HG03159 (cell line): ENCODE measurements around the gene RNF212.

Experiments
- ATAC-seq: cut with Tn5 transposase; IDR thresholded peaks from one replicate; pipeline ENCODE4 v1.9.1; 2021; ENCODE audit warnings: mild to moderate bottlenecking, moderate library complexity; ENCODE audit not compliant: unreplicated experiment

RNF212 gene

DNA sequence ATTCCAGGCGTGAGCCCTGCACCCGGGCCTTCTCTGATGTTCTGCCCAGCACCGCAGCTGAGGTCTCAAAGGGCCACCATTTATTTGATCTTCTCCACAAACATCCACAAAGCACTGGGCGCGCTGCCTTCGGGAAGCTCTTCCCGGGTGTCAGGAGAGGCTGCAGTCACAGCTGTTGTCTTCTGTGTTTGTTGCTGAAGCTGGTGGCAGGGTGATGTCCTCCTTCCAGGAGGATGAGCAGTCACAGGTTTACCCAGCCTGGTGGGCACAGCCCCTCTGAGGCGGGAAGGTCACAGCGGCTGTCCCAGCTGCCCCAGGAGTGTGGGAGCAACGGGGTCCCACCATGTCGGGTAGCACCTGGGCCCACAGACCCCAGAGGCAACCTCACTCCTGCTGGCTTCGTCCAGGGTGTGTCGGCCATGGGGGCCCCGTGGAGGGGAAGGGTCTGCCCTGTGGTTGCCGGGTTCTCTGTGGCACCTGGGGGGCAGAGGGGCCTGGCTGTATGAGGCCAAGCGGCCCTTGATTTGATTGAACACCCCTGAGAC is 74.3 kb downstream of the RNF212 start:
- no peak for ATAC-seq

DNA sequence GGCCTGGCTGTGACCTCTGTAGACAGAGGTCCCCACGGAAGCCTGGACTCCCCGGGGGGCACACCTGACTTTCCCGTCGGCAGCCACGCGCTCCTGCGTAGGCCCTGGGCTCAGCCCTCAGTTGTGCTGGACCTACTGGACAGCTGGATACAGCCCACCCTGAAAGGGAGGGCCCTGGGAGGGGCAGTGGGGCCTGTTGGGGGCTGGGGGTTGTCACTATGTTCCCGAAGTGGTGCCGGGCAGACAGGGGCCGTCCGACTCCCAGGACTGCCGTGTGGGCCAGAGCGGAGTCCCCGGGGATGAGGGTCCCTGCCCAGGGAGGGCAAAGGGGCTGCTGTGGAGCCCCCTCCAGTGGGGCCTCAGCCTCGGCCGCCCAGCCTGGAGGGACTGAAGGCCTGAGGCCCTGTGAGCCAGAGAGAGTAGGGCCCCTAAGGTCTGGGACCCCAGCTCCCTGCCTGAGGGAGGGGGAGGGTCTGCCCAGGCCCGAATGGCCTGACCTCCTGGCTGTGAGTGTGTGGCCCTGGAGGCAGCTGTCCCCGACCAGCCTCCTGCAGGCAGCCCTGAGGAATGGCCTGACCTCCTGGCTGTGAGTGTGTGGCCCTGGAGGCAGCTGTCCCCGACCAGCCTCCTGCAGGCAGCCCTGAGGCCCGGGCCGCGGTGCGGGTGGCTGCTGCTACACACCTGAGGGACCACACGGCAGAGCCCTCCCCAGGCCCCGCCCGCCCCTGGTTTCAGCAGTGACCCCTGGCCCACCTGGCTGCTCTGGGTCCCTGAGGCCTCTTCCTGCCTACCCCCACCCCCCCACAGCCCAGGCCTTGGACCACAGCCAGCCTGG is 76.2 kb downstream of the RNF212 start:
- no peak for ATAC-seq

DNA sequence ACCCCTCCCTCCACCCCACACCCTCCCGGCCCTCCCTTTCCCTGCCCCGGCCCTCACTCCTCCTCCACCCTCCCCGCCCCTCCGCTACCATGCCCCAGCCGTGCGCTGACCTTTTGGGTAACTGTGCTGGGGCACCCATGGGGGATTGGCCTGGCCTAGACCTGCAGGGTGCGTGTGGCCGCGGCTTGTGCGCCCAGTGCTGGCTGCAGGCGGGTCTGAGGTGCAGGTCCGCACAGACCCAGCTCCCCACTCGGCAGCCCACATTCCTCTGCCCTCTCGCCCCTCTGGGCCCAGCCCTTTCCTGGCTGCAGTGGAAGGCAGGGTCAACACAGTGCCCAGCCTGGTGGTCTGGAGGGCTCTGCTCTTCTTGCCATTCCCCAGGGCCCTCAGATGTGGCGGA is 77.3 kb downstream of the RNF212 start:
- no peak for ATAC-seq

DNA sequence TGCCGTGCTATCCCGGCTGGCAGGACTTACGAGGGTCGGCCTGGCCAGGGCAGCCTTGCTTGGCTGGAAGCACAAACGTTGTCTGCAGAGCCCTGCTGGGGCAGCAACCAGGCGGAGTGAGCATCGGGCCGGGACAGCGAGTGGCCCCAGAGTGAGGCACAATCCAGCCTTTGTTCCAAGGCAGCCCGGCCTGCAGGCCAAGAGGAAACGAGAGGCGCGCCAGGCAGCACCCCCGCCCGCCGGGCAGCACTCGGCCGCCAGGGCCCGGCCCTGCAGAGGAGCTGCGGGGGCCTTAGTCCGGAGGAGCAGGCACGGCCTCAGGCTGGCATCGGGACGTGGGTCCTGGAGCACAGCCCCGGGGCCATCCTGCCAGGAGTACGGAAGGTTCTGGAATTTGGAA is 77.9 kb downstream of the RNF212 start:
- no peak for ATAC-seq

DNA sequence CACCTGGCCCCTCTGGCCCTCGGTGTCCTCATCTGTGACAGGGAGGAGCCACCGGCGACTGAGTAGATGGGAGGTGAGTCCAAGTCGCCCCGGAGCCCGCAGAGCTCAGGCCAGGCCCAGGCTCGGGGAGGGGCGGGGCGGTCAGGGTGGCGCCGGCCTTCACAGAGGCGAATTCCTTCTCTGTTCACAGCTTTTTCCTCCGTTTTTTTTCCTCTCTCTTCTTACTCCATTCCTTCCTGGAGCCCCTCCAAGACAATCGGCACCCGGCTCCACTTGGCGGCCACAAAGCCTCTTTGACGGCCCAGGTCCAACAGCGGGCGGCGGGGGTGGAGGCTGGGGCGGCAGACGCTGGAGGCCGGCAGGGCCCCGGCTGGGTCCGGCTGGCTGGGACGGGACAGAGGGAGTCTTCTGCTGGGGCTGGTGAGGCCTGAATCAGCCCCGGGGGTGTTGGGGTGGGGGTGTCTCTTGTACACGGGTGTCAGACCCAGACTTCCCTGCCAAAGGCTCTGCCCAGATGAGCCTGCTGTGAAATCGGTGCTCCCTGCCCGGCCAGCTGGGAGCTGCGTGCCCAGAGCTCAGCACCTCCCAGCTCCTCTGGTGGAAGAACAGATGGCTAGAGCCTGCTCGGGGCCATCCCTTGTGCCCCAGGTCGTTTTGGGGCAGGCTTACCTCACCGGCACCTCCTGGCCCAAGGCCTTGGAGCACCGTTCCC is 79.4 kb downstream of the RNF212 start:
- ATAC-seq = no peak

DNA sequence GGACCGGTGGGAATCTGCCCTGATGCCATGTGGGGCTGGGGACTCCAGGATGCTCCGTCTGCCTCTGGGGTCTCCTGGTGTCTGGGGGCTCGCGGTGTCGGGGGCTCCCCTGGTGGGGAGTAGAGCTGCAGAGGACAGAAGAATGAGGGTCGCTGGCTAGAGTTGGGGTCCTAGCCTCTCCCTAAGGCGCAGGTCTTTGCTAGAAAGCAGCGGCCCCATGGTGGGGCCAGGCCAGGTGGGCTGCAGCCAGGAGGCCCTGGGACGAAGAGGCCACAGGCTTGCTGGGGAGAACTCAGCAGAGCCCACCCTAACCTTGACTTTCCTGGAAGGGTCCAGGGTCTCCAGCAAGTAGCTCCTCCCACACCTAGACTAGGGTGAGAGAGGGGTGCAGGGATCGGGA is 80.5 kb downstream of the RNF212 start:
- ATAC-seq = no peak

DNA sequence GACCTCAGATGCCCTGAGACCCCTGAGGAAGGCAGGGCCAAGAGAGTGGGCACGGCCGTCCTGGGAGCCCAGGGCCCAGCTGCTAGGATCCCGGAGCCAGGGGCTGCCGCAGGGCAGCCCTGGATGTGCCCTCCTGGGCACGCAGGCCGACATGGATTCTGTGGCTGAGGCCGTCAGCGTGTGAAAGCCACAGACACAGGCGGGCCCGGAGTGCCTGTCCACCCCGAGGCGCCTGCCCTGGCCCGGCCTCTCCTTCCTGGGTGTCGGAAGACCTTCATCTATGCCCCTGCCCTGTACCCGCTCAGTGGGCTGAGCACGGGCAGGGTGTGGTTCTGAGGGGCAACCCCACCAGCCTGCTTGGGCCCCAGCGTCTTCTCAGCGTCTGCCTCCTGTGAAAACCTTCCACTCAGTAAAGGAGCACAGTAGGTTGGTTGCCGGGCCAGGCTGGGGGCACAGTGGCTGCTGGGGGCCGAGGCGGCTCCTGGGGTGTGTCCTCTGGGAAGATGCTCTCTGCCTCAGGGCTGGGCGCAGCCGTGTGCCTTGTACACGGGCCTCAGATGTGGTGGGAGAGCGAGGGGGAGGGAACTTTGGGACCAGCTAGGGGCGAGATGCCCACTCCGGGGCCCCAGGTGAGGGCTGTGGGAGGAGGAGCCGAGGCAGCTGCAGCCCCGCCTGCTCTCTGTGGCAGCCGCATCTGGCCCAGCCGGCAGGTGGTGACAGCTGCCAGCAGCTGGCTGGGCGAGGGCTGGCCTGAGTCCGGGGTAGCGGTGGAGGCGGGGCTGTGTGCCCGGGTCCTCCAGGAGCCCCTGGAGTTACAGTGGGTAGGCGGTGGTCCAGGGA is 81.2 kb downstream of the RNF212 start:
- ATAC-seq = no peak

DNA sequence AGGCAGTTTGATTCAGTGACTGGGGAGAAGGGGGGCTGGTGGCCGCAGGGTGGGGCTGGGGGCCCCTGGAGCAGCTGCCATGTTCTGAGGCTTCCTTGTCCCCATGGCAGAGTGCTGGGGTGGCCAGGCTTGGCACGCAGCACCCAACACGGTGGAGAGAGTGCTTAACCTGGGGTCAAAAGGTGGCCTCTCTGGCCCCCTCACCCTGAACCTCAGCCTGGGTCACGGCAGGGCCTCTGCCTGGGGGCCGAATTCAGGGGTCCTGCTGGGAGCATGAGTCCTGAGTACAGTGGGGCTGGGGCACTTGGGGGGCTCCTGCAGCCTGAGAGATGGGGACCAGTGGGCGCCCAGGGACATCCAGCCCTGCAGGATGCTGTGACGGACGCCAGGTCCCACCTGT is 82.0 kb downstream of the RNF212 start:
- no peak for ATAC-seq

DNA sequence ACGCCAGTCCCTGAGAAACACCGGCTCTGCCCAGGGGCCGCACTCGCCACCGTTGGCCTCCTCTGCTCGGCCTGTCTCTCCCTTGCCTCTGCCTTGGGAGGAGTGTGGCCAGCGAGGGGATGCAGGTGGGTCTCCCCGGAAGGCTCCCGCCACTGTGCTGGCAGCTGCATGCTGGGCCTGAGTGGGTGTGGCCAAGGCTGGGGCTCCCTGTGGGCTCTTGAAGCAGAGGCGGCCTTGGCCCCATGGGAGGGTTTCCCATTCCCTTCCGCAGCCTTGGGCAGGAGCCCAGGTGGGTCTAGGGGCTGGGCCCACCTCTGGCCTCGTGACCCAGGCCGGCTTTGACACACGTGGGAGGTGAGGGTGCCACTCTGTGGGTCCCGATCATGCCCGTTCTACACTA is 82.8 kb downstream of the RNF212 start:
- no peak for ATAC-seq

DNA sequence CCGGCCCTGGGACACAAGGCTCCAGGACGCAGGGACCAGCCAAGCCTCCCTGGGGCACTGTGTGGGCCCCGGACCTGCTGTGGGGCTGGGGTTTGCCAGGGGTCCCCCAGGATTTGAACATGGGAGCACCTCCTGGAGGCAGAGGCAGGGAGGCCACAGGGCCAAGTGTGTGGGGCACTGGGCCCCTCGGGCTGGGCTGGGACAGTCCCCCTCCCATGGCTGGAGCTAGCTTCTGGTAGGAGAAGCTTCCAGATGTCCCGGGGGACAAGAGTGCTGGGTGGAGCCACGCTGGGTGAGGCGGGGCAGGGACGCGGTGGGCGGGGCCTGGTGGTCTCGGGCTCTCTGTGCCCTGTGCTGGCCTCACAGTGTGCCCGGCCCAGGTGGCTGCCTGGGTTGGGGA is 83.3 kb downstream of the RNF212 start:
- ATAC-seq = no peak

DNA sequence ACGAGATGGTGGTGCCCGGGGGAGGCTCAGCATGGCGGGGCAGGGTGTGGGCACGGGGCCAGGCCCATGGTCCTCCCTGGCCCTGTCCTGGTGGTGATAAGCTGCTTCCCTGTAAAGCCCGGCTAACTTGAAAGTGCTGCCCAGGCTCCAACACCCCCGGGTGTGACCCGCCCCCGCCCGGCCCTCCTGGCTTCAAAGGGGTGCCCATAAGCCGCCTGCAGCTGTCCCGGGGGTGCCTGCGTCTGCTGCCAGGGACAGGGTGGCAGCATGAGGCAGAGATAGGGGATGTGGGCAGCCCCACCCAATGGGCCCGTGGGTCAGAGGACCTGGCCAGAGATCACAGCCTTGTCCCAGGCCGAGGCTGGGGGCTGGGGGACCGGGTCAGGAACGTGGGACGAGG is 83.8 kb downstream of the RNF212 start:
- ATAC-seq = no peak

DNA sequence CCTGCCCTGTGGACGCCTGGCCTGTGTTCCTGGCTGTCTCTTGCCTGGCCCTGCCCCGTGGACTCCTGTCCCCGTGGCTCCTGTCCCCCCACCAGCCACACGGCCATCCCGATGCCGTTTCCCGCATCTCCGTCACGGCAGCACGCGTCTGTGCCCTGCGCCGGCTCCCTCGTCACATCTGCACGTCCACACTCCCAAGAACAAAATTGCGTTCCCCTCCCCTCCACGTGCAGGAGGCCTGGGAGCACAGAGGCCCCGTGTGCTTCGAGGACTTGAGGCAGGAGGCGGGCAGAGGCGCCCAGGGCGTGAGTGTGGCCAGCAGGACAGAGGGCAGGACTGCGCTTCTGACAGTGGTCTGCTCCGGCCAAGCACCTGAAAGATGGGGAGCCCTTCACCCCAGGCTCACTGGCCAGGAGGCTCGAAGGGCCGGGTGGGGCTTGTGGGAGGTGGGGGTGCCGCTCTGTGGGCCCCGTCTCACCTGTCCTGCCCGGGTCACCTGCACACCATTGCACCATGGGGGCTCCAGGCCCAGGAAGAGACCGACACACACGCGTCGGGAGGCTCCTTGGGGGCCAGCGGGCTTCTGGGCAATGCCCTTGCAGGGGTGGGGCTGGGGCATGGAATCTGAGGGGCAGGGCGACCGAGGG is 84.7 kb downstream of the RNF212 start:
- no peak for ATAC-seq

DNA sequence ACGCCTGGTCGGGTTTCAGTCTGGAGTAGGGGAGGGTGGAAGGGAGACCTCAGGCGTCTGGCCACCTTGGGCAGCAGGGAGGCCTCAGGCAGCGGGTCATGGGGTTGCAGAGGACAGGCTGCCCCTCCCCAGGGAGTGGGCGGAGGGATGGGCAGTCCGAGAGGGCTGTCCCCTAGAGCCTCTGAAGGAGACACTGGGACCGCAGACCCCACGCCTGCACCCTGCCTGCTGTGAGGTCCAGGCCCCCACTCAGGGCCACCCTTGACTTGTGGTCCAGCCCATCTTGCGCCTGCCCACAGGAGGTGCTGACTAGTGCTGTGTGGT is 85.5 kb downstream of the RNF212 start:
- ATAC-seq = no peak

DNA sequence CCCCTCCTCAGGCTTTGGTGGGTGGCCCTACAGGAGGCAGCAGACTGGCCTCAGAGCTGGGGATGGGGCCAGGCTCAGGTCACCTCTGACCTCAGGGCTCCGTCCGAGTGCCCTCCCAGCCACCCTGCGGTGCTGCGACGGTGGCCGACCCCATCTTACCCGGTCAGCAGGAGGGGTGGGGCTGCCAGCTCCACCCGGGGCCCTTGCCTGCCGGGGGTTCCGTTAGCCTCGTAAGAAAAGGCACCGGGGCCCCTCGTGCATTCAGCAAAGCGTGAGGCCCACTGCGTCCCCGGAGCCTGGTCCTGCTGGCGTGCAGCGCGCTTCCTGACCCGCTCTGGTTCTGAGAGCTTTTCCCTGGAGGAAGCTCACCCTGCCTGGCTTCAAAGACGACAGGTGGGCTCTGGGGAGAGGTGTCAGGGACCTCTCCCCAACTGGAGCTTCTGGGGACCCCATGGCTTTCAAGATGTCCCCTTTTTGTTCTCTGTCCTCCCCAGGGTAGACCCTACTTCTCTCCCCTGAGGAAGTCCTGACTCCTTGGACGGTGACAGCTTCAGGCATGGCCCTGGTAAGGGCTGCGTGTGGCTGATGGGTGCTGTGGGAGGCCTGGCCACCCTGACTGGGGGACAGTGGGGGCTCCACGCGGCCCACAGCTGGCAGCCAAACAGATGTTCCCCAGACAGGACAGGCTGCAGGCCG is 86.0 kb downstream of the RNF212 start:
- ATAC-seq = no peak

DNA sequence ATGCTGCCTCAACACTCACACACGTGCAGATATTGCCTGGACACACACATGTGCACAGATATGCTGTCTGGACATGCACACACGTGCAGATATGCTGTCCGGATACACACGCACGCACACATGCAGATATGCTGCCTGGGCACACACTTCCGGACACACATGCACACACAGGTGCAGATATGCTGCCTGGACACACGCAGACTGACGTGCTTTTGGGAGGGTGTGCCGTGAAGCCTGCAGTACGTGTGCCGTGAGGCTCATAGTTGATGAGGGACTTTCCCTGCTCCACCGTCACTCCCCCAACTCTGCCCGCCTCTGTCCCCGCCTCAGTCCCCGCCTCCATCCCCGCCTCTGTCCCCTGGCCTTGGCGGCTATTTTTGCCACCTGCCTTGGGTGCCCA is 87.2 kb downstream of the RNF212 start:
- peak; percentile 52 for ATAC-seq

DNA sequence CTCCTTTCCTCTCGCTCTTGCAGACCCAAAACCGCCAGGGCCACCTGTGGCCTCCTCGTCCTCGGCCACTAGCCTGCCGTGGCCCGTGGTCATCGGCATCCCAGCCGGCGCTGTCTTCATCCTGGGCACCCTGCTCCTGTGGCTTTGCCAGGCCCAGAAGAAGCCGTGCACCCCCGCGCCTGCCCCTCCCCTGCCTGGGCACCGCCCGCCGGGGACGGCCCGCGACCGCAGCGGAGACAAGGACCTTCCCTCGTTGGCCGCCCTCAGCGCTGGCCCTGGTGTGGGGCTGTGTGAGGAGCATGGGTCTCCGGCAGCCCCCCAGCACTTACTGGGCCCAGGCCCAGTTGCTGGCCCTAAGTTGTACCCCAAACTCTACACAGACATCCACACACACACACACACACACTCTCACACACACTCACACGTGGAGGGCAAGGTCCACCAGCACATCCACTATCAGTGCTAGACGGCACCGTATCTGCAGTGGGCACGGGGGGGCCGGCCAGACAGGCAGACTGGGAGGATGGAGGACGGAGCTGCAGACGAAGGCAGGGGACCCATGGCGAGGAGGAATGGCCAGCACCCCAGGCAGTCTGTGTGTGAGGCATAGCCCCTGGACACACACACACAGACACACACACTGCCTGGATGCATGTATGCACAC is 88.3 kb downstream of the RNF212 start:
- no peak for ATAC-seq

DNA sequence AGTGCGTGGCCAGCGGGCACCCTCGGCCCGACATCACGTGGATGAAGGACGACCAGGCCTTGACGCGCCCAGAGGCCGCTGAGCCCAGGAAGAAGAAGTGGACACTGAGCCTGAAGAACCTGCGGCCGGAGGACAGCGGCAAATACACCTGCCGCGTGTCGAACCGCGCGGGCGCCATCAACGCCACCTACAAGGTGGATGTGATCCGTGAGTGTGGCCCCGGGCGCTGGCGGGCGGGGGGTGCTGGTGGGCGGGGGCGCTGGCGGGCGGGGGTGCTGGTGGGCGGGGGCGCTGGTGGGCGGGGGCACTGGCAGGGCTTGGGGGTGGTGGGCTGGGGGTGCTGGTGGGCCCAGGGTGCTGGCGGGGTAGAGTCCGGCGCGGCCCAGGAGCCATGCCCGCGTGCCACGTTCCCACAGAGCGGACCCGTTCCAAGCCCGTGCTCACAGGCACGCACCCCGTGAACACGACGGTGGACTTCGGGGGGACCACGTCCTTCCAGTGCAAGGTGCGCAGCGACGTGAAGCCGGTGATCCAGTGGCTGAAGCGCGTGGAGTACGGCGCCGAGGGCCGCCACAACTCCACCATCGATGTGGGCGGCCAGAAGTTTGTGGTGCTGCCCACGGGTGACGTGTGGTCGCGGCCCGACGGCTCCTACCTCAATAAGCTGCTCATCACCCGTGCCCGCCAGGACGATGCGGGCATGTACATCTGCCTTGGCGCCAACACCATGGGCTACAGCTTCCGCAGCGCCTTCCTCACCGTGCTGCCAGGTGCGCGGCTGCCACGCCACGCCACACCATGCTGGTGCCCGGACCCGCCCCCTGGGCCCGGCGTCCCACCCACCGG is 89.2 kb downstream of the RNF212 start:
- ATAC-seq = no peak

DNA sequence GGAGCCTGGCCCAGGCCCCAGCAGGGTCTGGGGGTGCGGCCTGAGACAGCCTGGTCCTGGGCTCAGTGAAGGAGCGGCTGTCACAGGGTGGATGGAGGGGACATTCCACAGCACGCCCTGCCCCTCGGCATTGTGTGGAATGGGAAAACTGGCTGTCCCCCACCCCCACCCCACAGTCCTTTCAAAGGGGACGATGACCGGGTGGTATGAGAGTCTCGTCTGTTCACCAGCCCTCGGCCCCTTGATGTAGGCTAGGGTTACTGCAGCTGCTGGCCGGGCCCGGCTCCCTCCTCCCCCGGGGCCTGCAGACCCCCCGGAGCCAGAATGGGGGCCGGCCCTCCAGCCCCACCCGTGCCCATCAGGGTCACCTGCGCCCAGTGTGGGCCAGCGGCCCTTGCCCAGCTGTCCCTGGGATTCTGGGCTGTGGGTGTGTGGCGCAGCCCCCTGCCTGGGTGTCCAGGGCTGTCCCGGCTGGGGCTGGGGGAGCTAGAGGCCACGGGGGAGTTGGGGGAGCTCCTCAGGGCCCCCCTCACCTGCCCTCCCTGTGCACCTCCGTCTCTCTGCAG is 90.2 kb downstream of the RNF212 start:
- ATAC-seq = no peak

DNA sequence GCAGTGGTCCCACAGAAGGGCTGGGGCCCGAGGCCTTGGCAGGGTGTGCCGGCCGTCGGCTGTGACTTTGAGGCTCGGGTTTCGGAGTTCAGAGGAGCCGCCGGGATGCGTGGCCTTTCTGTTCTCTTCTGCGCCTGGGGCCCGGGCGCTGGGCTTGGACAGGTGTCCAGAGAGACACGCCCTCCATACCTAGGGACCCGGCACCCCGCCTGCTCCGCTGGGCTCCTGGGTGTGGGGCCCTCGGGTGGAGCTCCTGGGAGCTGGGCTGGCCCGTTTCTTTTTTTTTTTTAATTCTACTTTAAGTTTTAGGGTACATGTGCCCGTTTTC is 90.7 kb downstream of the RNF212 start:
- ATAC-seq = no peak
